Mesendoderm (in vitro differentiated cells): ENCODE results near the gene TMPRSS11D.
A peak's percentile ranks its signal among the peaks of the same experiment; 100 is the strongest.

Experiments
- DNase-seq: peaks from one replicate; pipeline ENCODE4 v3.0.0; 2013
- H2AK5ac ChIP-seq: 2 replicates; pipeline ENCODE4 v1.6.1; 2013; ENCODE audit warnings: low read length, inconsistent platforms
- H2BK120ac ChIP-seq: 2 replicates; pipeline ENCODE4 v1.6.1; 2013; ENCODE audit warnings: low read depth, mild to moderate bottlenecking, low read length, moderate library complexity, mixed read lengths
- H2BK15ac ChIP-seq: replicated peaks from 2 replicates; pipeline ENCODE4 v1.6.1; 2013; ENCODE audit warnings: low read depth, mild to moderate bottlenecking, moderate library complexity
- H2BK5ac ChIP-seq: 2 replicates; pipeline ENCODE4 v1.6.1; 2013; ENCODE audit warnings: low read length, inconsistent platforms
- H3K18ac ChIP-seq: 2 replicates; pipeline ENCODE4 v1.6.1; 2013; ENCODE audit warnings: mild to moderate bottlenecking, low read length, mixed read lengths
- H3K23ac ChIP-seq: one replicate; pipeline ENCODE4 v1.6.1; 2013; ENCODE audit warnings: low read length
- H3K27ac ChIP-seq: 2 replicates; pipeline ENCODE4 v1.5.1; 2013; ENCODE audit warnings: low read depth, mild to moderate bottlenecking, inconsistent platforms, low read length, moderate library complexity
- H3K27me3 ChIP-seq: 2 replicates; pipeline ENCODE4 v1.6.1; 2013; ENCODE audit warnings: low read length, control low read depth, mild to moderate bottlenecking, inconsistent platforms; ENCODE audit not compliant: insufficient read depth, poor library complexity
- H3K36me3 ChIP-seq: 2 replicates; pipeline ENCODE4 v1.6.1; 2013; ENCODE audit warnings: low read length, inconsistent platforms; ENCODE audit not compliant: control insufficient read depth, insufficient read depth
- H3K4ac ChIP-seq: one replicate; pipeline ENCODE4 v1.6.1; 2013; ENCODE audit warnings: low read depth, mild to moderate bottlenecking, low read length, moderate library complexity
- H3K4me1 ChIP-seq: 2 replicates; pipeline ENCODE4 v1.6.1; 2013; ENCODE audit warnings: low read depth, low read length, inconsistent platforms; ENCODE audit not compliant: control insufficient read depth
- H3K4me2 ChIP-seq: 2 replicates; pipeline ENCODE4 v1.6.1; 2013; ENCODE audit warnings: low read length
- H3K4me3 ChIP-seq: 2 replicates; pipeline ENCODE4 v1.5.1; 2013; ENCODE audit warnings: mild to moderate bottlenecking, low read length
- H3K56ac ChIP-seq: one replicate; pipeline ENCODE4 v1.6.1; 2013; ENCODE audit warnings: low read length
- H3K79me1 ChIP-seq: 2 replicates; pipeline ENCODE4 v1.6.1; 2013; ENCODE audit warnings: low read length, inconsistent platforms
- H3K79me2 ChIP-seq: 2 replicates; pipeline ENCODE4 v1.6.1; 2013; ENCODE audit warnings: mild to moderate bottlenecking, low read length; ENCODE audit not compliant: control insufficient read depth, insufficient read depth
- H3K9ac ChIP-seq: 2 replicates; pipeline ENCODE4 v1.6.1; 2013; ENCODE audit warnings: low read length, inconsistent platforms
- H4K5ac ChIP-seq: one replicate; pipeline ENCODE4 v1.6.1; 2013; ENCODE audit warnings: low read length
- H4K8ac ChIP-seq: one replicate; pipeline ENCODE4 v1.6.1; 2013; ENCODE audit warnings: low read depth, mild to moderate bottlenecking, control low read depth, low read length, moderate library complexity
- WGBS: extraction: QIAGEN DNeasy Blood & Tissue Kit; methylation state at CpG from one replicate; pipeline ENCODE4 v1.1.7; 2013; ENCODE audit warnings: low lambda C conversion rate, missing lambda C conversion rate; ENCODE audit not compliant: insufficient coverage; ENCODE audit errors: extremely low coverage; 5-methylcytosine and 5-hydroxymethylcytosine counted together

The TMPRSS11D gene

DNA sequence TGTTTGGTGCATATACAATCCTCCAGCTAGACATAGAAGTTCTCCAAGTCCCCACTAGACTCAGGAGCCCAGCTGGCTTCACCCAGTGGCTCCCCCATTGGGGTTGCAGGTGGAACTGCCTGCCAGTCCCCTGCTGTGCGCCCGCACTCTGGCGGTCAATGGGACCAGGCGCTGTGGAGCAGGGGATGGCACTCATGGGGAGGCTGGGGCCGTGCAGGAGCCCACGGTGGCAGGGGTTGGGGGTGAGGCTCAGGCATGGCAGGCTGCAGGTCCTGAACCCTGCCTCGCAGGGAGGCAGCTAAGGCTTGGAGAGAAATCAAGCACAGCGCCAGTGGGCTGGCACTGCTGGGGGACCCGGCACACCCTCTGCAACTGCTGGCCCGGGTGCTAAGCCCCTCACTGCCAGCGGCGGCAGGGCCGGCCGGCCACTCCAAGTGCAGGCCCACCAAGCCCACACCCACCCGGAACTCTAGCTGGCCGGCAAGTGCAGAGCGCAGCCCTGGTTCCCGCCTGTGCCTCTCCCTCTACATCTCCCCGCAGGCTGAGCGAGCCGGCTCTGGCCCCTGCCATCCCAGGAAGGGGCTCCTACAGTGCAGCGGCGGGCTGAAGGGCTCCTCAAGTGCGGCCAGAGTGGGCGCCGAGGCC, 12.7 kb upstream of the TMPRSS11D start:
- no peak overlapping the region for H4K8ac ChIP-seq
- no peak overlapping the region for H3K9ac ChIP-seq
- H3K56ac ChIP-seq = no peak overlapping the region
- no peak overlapping the region for H3K4ac ChIP-seq
- no peak overlapping the region for H3K4me2 ChIP-seq
- no peaks in the 10 kb centered on the region for H3K4me1 ChIP-seq
- H3K36me3 ChIP-seq = no peaks in the 10 kb centered on the region
- no peaks in the 10 kb centered on the region for H3K79me2 ChIP-seq
- no peak overlapping the region for H3K18ac ChIP-seq
- no peak overlapping the region for H4K5ac ChIP-seq
- no peaks in the 10 kb centered on the region for H3K27me3 ChIP-seq
- no peak overlapping the region for H2BK15ac ChIP-seq
- no peak overlapping the region for H3K23ac ChIP-seq
- H3K4me3 ChIP-seq = no peak overlapping the region
- DNase-seq = no peak
- no peak overlapping the region for H2BK5ac ChIP-seq
- no peak overlapping the region for H2AK5ac ChIP-seq
- WGBS = no CpG with 5 or more reads among the region's 26 CpGs
- no peak overlapping the region for H2BK120ac ChIP-seq
- no peaks in the 10 kb centered on the region for H3K79me1 ChIP-seq
- H3K27ac ChIP-seq = no peak overlapping the region

DNA sequence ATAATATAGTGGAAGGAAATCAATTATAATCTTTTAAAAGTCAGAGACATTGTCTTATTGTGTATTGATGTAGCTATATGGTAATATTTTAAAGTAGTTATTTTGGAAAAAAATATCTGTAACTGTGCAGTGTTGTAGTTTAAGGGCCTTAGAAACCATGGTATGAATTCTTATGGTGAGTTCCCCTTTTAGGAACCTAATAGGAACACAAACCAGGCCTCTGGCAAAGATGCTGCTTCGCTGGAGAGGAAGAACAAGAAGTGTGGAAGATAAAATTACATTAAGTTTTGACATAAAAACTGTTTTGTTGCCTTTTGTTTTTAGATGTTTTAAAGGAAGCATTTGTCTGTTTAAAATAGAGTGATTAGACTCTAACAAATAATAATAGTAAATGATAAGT, 10.9 kb upstream of the TMPRSS11D start:
- no peaks in the 10 kb centered on the region for H3K36me3 ChIP-seq
- H3K56ac ChIP-seq = no peak overlapping the region
- H2BK15ac ChIP-seq = no peak overlapping the region
- H3K4me3 ChIP-seq = no peak overlapping the region
- WGBS = no CpG with 5 or more reads among the region's 1 CpG
- no peaks in the 10 kb centered on the region for H3K4me1 ChIP-seq
- no peaks in the 10 kb centered on the region for H3K79me1 ChIP-seq
- DNase-seq = no peak
- no peak overlapping the region for H4K8ac ChIP-seq
- H3K18ac ChIP-seq = no peak overlapping the region
- H3K27me3 ChIP-seq = no peaks in the 10 kb centered on the region
- no peak overlapping the region for H2AK5ac ChIP-seq
- H3K79me2 ChIP-seq = no peaks in the 10 kb centered on the region
- no peak overlapping the region for H2BK5ac ChIP-seq
- H2BK120ac ChIP-seq = no peak overlapping the region
- H3K27ac ChIP-seq = no peak overlapping the region
- no peak overlapping the region for H4K5ac ChIP-seq
- H3K9ac ChIP-seq = no peak overlapping the region
- H3K4me2 ChIP-seq = no peak overlapping the region
- no peak overlapping the region for H3K23ac ChIP-seq
- no peak overlapping the region for H3K4ac ChIP-seq

DNA sequence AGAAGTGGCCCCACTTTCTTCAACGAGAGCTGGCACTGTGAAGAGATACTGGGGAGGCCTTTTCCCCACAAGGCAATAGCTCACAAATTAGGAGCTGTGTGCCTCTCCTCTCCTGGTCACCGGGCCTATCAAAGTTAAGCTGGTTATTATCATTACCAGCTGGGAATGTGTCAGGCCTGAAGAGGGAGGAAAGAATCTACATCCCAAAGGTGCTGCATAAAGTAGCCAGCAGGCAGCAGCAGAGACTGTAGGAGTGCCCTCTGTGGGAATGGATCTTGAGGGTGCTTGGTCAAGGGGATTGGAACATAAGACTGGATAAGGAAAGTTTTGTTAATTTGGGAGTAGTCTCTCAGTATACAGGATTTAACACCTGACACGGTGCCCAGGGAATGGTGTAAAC, 9.1 kb upstream of the TMPRSS11D start:
- H3K79me1 ChIP-seq = no peaks in the 10 kb centered on the region
- H3K36me3 ChIP-seq = no peaks in the 10 kb centered on the region
- no peak overlapping the region for H3K56ac ChIP-seq
- H3K4me3 ChIP-seq = no peak overlapping the region
- H3K9ac ChIP-seq = no peak overlapping the region
- H3K18ac ChIP-seq = no peak overlapping the region
- no peak overlapping the region for H2AK5ac ChIP-seq
- no peak overlapping the region for H2BK15ac ChIP-seq
- no peak overlapping the region for H3K4ac ChIP-seq
- DNase-seq = peak; percentile 78
- no peak overlapping the region for H4K5ac ChIP-seq
- whole genome bisulfite sequencing = no CpG with 5 or more reads among the region's 3 CpGs
- no peak overlapping the region for H3K4me2 ChIP-seq
- no peak overlapping the region for H2BK120ac ChIP-seq
- no peak overlapping the region for H3K23ac ChIP-seq
- H4K8ac ChIP-seq = no peak overlapping the region
- no peaks in the 10 kb centered on the region for H3K27me3 ChIP-seq
- H3K27ac ChIP-seq = no peak overlapping the region
- no peaks in the 10 kb centered on the region for H3K79me2 ChIP-seq
- no peak overlapping the region for H2BK5ac ChIP-seq
- no peaks in the 10 kb centered on the region for H3K4me1 ChIP-seq

DNA sequence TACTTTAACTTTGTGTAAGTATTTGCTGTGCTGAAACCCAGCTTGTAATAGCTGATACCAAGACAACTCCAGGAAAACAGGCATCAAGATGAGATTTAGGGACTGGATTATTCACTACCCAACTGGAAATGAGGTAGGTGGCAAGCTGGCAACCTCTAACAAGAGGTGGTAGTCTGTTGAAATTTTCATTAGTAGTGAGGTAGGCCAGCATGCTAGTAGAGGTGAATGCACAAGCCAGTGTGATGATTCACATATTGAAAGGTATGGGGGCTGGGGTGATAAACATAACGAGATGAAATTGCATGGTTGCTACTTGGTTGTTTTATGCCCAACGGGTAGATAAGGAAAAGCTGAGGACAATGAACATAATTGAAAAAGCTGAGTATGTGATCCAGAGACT, 8.5 kb upstream of the TMPRSS11D start:
- H2BK15ac ChIP-seq = no peak overlapping the region
- no peaks in the 10 kb centered on the region for H3K36me3 ChIP-seq
- no peak overlapping the region for H2BK120ac ChIP-seq
- no peak overlapping the region for H3K4ac ChIP-seq
- no peak overlapping the region for H3K4me2 ChIP-seq
- no peaks in the 10 kb centered on the region for H3K27me3 ChIP-seq
- H3K79me1 ChIP-seq = no peaks in the 10 kb centered on the region
- WGBS = no CpG with 5 or more reads among the region's 2 CpGs
- H2AK5ac ChIP-seq = no peak overlapping the region
- DNase-seq = no peak
- no peak overlapping the region for H3K9ac ChIP-seq
- H3K18ac ChIP-seq = no peak overlapping the region
- no peak overlapping the region for H3K23ac ChIP-seq
- no peak overlapping the region for H4K8ac ChIP-seq
- H2BK5ac ChIP-seq = no peak overlapping the region
- H3K79me2 ChIP-seq = no peaks in the 10 kb centered on the region
- H3K4me1 ChIP-seq = no peaks in the 10 kb centered on the region
- no peak overlapping the region for H3K4me3 ChIP-seq
- H4K5ac ChIP-seq = no peak overlapping the region
- H3K27ac ChIP-seq = no peak overlapping the region
- no peak overlapping the region for H3K56ac ChIP-seq

DNA sequence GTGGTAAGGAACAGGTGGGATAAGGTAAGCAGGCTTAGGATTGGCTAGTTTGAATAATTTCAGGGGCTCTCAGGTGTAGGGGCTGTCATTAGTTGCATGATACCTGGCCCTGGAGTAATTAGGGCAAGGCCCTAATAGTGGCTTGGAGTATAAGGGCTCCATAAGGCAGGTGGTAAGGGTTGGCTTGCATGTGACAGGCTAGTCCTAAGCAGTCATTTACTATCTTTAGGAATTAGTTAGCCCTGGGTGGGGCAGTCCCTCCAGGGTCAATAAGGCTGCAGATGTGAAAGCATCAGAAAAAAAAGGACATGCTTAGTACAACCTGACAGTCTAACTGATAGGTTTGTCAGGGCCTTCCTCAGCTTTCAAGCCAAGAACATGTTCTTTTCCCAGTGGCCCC, 7.8 kb upstream of the TMPRSS11D start:
- no peak overlapping the region for H4K8ac ChIP-seq
- no peak overlapping the region for H3K56ac ChIP-seq
- no peak overlapping the region for H3K27ac ChIP-seq
- H3K36me3 ChIP-seq = no peaks in the 10 kb centered on the region
- no peak overlapping the region for H2AK5ac ChIP-seq
- H3K27me3 ChIP-seq = no peaks in the 10 kb centered on the region
- H4K5ac ChIP-seq = no peak overlapping the region
- H2BK120ac ChIP-seq = no peak overlapping the region
- no peak overlapping the region for H3K4me2 ChIP-seq
- no peak overlapping the region for H2BK5ac ChIP-seq
- no peak overlapping the region for H2BK15ac ChIP-seq
- no peak overlapping the region for H3K23ac ChIP-seq
- no peaks in the 10 kb centered on the region for H3K4me1 ChIP-seq
- H3K79me2 ChIP-seq = no peaks in the 10 kb centered on the region
- no peak overlapping the region for H3K4me3 ChIP-seq
- H3K9ac ChIP-seq = no peak overlapping the region
- H3K4ac ChIP-seq = no peak overlapping the region
- H3K18ac ChIP-seq = no peak overlapping the region
- H3K79me1 ChIP-seq = no peaks in the 10 kb centered on the region
- no peak for DNase-seq

DNA sequence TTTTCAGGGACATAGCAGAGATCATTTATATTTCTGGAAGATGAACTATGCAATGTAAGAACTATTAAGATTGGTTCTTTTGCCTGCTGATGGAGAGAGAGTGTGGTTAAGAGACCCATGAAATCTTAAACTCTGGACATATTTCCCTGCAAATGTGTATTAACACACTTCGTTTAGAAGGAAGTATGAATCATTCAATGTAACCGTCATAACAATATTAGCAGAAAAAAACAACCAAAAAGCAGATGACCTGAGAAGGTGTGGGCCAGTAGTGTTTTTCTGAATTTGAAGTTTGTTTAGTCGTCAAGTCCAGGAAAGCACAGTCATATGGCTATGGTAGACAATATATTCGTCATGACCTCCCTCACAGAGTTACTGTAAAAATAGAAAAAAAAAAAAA, 2.5 kb upstream of the TMPRSS11D start:
- H3K27ac ChIP-seq = no peak overlapping the region
- no peak for DNase-seq

More for the DNA sequence above, 2.5 kb upstream of the TMPRSS11D start:
- Histone ChIP-seq H2BK15ac (no peak overlapping the region), H3K4me2 (no peak overlapping the region), H3K36me3 (no peaks in the 10 kb centered on the region), H4K8ac (no peak overlapping the region), H3K27me3 (no peaks in the 10 kb centered on the region), H3K4me1 (no peaks in the 10 kb centered on the region), H2AK5ac (no peak overlapping the region), H3K9ac (no peak overlapping the region), H3K56ac (no peak overlapping the region), H3K23ac (no peak overlapping the region), H3K79me2 (no peaks in the 10 kb centered on the region), H3K4me3 (no peak overlapping the region), H3K4ac (no peak overlapping the region), H4K5ac (no peak overlapping the region), H3K79me1 (no peaks in the 10 kb centered on the region), H3K18ac (no peak overlapping the region), H2BK5ac (no peak overlapping the region), H2BK120ac (no peak overlapping the region)
- WGBS = no CpG with 5 or more reads among the region's 4 CpGs
